ENCODE data around the gene SLC18B1.

GRCh38 chr6:132792510-132792909 is 5.9 kb downstream of the SLC18B1 start:
- TF ChIP-seq, protein P1, sequence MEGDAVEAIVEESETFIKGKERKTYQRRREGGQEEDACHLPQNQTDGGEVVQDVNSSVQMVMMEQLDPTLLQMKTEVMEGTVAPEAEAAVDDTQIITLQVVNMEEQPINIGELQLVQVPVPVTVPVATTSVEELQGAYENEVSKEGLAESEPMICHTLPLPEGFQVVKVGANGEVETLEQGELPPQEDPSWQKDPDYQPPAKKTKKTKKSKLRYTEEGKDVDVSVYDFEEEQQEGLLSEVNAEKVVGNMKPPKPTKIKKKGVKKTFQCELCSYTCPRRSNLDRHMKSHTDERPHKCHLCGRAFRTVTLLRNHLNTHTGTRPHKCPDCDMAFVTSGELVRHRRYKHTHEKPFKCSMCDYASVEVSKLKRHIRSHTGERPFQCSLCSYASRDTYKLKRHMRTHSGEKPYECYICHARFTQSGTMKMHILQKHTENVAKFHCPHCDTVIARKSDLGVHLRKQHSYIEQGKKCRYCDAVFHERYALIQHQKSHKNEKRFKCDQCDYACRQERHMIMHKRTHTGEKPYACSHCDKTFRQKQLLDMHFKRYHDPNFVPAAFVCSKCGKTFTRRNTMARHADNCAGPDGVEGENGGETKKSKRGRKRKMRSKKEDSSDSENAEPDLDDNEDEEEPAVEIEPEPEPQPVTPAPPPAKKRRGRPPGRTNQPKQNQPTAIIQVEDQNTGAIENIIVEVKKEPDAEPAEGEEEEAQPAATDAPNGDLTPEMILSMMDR (IDR thresholded peaks at IDR 0.05): no peak
- TF ChIP-seq POLR2A (IDR thresholded peaks at IDR 0.05) (no peak), EP300 (IDR thresholded peaks at IDR 0.05) (no peak)
